Pons (tissue), 1 donor: ENCODE data around the gene GDF10.

ENCODE experiments used
- DNase-seq: peaks from one replicate; pipeline ENCODE4 v3.0.0-alpha.2; 2016; ENCODE audit warnings: low spot score

Gene GDF10

DNA sequence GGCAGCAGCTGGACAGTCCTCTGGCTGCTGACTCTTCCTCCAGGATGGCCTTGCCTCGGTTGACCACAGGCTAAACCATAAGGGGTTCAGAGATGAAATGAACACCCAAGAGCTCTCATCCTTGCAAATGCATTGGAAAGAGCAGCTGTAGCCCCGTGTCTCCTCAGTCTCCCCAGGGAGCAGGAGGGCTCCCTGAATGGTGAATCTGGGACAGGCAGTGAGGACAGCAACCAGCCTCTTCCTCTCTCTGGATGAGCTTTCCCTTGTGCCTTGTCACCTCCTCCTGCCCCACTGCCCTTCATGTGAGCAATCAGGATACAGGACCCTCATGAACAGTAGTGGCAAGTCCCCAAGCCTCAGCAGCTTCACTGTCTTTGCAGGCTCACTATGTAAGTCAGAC is 23.9 kb upstream of the GDF10 start:
- DNase-seq, result no peak

DNA sequence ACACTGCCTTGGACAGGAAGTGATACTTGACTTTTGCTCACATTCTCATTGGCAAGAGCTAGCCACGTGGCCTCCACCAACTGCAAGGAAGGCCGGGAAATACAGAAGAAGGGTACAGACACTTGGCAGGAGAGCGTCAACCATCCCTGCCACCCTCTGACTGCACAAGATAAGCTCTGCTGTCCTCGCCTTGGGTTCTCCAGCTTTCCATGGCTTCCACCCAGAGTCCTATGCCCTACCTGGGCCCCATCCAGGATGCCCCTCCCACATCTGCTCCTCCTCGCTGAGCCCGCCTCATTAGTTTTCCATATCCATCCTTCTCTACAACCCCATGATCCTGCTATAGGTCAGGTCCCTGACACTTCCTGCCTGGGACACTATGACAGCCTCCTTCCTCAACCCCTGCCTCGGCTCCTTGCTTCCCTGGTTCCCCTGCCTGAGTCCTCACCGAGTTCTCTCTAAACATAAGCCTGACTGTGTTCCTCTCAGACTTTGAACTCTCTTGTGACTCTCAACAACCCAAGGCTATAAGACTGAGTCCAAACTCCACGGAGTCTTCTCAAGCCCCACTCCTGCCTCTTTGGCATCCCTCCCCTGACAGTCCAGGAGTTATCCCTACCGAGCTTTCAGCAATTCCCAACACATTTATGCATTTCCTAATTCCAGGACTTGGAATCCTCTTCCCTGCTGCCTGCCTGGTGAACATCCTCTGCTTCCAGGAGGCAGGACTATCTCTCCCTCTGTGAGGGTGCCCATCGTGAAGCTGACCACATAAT is 23.2 kb upstream of the GDF10 start:
- no peak for DNase-seq

DNA sequence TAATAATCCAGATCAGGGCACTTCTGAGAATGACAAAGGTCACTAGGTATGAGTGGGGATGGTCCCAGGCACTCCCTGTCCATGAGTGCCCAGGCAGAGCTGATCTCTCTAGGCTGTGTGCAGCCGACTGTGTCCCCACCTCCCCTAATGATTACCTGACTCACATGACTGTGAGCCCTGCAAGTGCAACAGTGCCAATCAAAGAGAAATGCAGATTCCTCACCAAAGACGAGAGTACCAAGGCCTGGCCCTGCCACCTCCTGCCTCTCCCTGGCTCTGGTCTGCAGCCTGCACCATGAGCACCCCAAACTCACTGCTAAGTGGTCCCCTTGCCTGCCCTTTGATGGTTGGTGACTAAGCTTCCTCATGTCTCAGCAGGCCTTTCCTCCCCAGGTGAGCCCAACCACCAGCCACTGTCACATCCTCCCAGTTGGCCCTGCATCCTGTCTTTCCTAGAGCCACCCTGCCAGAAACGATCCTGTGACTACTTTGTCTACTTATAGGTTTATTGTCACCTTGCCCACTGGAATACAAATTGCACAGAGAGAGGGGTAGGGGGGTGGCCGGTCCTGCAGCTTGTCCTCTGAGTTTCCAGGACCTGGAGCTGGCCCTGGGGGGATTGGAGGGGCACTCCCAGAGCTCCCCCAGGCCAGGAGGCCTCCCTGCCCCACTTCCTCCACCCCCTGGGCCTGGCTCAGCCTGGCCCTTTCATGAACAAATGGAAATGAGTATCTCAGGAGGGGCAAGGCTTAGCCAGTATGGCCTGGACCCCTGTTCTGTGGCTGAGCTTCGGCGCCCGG is 22.4 kb upstream of the GDF10 start:
- no peak for DNase-seq

DNA sequence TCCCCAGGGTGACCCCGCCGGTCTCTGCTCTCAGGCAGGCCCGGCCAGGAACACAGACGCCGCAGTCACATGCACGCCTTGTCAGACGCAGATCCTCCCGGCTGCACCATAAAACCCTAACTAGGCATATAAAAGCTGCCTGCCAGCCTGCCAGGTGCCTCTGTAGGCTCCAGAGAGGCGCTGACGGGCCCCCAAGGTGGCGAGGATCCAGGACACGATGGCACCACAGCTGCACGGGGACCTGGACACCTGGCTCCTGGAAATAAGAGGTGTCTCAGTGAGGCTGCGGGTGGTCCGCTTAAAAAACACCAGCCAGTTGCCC is 21.9 kb upstream of the GDF10 start:
- no peak for DNase-seq

DNA sequence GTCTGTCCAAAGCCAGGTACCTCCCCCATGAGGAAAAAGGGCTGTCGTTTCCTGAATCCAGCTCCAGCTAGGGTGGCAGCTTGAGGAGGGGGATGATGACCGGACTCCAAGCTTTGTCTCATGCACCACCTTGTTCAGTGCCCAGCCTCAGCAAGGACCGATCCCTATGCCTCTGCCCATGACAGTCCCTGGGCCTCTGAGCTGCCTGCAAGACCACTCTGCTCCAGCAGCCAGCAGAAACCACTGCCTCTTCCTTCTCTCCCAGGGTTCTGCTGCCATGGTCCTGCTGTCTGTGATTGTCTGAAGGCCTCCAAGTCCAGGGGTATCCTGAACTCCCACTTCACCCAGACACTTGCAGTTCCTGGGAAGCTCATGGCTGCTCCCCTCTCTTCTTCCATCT is 21.3 kb upstream of the GDF10 start:
- DNase-seq, result no peak

DNA sequence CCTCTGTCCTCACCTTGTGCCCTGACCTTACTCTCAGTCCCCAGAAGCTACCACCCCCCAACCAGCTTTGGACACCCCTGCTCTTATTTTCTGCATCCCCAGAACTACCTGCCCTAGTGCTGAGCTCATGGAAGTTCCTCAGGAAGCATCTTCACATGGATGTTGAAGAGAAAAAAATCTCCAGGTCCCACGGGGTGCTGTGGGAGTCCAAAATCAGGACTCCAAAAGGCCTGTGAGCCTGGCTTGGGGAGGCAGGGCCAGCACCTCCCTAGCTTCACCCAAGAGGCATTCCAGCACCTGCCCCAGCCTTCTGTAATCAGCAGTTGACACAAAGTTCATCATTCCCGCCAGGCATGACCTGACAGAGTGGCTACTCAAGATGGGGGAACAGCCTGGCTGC is 20.7 kb upstream of the GDF10 start:
- DNase-seq, result no peak

DNA sequence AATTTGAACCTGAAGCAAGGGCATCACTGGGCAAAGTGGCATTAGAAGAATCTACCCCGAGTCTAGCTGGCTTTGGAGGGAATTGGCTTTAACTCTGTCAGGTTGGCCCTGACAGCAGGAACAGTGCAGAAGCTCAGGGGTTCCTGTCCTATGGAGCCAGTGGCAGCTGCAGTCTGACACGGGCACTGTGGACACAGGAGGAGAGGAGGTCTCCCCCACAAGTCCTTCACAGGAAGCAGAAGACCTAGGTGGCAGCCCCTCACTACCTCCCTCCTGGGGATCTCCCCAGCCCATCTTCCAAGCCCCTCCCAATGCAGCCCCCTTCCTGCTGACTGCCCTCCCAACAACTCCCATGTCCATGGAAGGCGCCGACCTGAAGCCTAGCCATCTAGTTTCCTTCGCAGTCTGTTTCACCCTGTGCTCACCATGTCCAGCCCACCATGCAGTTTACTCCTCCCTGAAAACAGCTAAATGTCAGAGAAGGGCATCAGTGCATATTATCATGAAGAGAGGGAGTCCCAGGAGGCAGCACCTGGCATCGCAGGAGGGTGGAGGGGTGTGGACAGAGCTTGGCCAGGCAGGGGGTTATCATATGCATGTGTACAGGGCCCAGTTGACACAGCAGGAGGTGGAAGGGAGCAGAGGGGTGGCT is 17.9 kb upstream of the GDF10 start:
- DNase-seq, result no peak

DNA sequence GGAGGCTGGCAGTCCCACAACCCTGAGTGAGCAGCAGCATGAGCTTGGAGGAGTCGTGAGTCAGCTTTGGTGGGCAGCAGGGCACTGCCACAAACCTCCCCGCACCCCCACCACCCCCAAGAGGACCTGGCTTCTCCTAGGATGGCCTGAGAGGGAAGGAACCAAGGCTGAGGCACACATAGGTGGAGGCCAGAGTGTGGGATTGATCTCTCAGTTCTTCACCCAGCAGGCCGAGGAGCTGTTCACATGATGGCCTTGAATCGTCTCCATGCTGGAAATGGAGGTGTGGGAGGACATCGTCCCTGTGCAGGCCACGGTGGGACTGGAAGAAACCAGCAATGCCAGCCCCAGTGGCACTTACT is 17.4 kb upstream of the GDF10 start:
- no peak for DNase-seq

DNA sequence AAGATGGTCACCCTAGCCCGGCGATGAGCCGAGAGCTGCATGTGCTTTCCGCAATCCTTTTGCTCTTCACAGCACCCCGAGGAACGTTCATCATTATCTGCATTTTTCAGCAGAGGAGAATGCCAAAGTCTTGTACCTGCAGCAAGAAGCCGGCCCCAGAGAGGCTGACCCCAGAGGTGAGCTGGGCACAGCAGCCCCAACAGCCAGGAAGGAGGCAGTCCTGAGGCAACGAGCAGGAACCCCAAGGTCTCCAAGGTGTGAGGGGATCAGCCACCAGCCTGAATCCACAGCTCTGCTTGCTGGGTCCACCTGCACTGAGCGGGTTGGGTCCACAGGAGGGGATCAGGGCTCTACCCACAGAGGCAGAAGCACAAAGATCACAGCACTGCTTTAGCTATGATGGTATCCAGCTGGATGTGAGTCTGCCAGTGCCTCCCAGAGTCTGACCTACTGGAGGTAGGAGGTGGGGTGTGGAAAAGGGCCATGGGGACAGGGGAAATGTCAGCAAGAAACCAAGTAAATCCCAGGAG is 16.8 kb upstream of the GDF10 start:
- DNase-seq, result no peak

DNA sequence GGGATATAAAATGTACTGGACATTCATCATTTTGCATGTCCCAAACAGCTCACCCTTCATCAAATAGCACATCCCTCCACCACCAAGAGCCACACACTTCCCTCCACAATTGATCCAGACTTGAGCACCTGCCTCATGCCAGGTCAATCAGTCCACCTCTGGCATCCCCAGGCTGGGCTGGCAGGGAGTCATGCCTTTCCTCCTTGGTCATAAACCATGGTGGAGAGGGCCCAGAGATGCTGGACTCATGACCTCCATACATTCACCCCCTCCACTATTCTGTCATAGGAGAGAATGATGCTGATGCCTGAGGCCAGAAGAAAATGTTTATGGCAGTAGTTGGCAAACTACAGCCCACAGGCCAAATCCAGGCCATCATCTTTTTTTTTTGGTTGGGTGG is 16.1 kb upstream of the GDF10 start:
- no peak for DNase-seq

DNA sequence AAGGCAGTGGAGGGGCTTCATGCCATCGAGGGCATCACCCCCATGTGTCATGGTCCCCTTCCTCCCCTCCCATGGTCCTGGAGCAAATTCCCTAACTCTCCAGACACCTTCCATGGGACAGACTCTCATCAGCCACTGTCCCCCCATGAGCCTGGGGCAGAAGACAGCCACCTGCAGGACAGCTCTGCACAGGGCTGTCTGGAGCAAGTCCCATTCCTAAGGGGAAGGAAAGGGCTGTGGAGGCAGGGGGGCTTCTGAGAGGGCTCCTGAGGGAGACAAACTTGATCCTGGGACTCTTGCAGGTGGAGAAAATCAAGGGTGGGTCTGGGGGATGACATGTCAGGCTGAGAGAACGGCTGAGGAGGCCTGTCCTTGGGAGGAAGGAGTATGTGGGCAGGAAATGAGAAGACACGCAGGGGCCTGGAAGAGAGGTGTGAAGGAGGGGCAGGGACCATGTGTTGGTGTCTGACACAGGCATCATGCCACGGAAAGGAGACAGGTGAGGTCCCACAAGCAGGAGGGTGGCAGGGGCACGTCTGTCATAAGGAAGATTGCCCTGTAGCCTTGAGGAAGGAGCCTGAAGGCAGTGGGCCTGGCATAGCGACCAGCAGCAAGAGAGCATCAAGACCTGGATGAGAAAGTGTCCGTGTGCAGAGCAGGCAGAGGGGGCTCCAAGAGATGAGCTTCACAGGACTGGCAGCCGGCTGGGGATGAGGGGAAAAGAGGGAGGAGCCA is 14.4 kb upstream of the GDF10 start:
- no peak for DNase-seq

DNA sequence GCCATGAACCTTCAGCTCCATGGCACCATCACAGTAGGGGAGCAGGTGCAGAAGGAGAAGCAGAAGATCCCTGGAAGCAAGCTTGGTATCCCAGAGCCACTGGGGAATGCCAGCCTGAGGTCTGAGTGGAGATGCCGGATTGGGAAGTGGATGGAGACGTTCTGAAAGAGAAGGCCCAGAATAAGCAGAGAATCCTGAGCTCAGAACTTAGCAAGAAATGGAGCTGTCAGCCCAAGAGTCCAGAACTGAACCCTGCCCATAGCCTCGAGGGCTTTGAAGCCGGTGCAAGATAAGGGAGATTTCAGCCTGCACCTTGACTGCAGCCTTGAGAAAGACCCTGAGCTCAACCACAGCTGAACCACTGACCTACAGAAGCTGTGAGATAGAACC is 13.9 kb upstream of the GDF10 start:
- DNase-seq, result no peak

DNA sequence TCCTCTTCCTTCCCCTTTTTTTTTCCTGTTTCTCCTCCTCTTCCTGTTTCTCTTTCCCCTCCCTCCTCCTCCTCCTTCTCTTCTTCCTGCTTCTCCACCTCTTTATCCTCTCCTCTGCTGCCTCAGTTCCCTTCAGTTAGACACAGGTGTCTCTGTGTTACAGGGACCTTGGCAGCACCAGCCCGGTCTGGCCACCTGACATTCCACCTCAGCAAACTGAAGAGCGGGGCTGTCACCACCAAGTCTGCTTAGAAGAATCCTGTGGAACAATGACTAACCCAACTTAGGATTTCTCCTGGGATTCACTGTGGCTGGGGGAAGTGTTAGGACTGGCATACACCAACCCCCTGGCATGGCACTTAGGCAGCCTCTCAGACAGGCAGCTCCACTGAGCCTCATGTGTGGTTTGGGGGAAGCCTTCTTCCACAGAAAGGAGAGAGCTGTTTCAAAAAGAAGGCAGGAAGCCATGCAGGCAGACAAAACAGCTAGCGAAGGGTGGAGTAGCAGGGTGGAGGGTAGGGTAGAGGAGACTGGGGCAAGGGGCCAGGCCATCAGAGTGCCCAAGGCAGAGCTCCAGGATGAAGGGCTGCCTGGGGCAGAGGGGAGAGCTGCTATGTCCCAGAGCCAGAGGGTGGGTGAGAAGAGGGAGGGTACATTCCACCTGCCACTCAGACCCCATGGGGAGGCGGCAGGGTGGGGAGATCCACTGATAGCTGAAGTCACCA is 13.2 kb upstream of the GDF10 start:
- DNase-seq, result no peak

DNA sequence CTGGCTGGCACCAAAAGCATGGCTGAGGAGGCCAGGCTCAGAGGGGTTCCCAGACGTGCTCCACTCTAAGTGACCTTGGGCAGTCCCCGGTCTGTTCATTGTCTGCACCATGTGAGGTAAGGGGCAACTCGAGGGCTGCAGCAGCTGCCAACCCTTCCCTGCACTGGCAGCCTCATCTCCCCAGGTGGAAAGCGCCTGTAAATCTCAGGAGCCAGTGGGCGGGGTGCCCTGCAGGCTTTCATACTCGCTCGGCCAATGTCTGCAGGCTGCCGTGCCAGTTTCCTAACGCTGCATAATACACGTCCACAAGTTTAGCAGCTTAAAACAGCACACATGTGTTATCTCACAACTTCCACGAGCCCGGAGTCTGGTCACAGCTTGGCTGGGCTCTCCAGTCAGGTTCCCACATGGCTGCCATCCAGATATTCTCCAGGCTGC is 12.6 kb upstream of the GDF10 start:
- no peak for DNase-seq

DNA sequence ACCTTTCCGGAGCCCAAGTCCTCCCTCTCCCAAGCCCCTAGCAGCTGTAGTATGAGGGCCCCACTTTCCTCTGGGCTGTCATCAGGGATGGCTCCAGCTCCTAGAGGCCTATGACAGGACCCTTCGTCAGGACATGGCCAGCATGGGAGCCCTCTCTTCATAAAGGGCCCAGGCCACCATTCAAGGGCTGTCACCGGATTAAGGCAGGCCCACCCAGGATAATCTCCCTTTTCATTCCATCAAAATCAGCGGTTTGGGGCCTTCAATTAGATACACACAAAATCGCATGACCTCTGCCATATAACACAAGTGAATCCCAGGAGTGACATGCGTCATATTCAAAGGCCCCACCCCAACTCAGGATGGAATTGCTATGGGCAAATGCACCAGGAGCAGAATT is 12.2 kb upstream of the GDF10 start:
- no peak for DNase-seq

DNA sequence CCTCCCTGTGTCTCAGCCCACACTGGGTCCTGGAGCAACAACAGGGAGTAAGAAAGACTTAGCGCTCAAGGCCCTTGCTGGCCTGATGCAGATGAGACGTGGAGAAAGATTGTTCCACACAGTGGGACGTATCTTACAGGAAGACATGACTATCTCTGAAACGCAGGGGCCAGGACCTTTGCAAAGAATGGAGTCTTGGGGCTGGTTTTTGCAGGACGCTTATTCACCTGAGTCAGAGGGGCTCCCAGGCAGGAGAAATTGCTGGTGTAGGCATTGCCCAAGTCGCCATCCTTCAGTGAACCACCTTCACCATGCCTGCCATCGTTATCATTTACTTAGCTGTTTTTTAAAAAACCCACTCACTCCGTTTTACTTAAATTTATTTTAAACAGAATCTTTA is 11.8 kb upstream of the GDF10 start:
- no peak for DNase-seq

DNA sequence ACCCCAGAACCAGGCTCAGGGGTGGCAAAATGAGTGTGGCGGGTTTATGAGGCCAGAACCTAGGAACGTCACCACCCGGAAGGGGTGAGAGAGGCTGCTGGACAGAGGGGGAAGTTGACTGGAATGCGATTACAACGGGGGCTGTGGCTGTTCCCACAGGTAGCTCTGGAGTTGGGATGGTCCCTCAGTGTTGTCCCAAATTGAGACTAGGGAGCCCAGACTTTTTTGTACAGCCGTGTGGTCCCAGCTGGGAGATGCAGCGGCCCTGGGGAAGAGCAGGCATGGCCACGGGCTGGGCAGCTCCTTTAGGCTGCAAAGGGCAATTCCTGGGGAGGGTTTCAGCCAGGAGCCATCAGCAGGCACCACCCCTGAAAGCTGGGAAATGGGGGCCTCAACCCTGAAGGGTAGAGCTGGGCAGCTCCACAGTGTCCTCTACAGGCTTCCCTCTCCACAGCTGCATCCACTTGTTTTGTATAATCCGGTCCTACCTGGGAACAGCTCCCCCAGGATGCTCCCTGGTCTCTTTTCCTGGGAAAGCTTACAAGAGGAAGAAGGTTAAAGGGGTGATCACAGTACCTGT is 11.0 kb upstream of the GDF10 start:
- no peak for DNase-seq

DNA sequence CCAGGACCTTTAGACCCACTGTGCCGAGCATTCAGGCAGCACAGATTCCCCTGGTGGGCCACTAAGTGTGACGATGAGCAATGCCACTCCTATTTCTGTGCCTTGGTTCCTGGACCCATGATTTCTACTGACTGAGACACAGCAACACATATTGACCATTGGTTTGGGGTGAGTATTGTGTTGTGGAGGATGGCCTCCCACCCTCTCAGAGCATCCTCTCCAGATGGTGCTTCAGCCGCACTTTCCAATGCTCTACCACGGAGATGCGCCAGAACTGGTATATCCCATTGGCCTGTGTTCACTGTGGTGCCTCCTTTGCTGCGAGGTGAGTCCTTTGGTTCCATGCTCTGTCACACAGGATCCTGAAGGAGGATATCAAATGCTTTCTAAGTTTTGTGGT is 10.1 kb upstream of the GDF10 start:
- DNase-seq, result no peak

DNA sequence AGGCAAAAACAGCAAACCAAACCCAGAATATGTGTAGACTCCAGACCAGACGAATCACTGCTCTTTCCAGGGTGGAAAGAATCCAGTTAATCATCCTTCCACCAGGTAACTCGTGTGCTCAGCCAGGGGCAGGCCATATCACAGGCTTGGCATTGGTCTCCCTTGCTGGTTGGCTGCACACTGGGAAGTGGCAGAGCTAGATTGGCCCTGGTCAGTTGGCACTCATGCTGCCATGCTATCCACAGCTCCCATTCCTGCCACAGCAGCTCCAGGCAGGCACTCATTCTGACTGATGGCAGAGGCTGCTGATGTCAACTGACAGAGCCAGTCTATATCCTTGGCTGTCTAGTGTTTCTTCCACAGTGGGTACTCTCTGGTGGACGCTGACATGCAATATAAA is 9.7 kb upstream of the GDF10 start:
- no peak for DNase-seq

DNA sequence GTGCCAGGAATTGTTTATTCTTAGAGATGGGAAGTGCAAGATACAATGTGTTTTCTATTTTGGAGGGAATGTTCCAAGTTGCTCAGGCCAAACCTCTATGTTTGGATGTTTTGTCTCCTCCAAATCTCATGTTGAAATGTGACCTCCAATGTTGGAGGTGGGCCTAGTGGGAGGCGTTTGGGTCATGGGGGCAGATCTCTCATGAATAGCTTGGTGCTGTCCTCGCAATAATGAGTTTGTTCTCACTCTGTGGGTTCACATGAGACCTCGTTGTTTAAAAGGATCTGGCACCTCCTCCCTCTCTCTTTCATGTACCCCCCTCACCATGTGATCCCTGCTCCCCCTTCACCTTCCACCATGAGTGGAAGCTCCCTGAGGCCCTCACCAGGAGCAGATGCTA is 8.3 kb upstream of the GDF10 start:
- DNase-seq, result no peak

DNA sequence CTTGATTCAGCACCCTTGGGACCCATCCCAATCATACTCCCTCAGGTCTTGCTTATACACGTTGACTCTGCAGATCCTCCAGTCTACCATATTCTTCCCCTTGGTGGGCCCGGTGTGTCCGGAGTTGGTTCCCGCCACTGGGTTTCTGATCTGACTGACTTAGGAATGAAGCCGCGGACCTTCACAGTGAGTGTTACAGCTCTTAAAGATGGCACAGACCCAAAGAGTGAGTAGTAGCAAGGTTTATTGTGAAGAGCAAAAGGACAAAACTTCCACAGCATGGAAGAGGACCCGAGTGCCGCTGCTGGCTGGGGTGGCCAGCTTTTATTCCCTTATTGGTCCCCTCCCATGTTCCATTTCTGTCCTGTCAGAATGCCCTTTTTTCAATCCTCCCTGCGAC is 5.9 kb upstream of the GDF10 start:
- DNase-seq, result no peak
